Adipose tissue (tissue), 3 donors: ENCODE results near the gene VPS52. TPM values are rescaled to one million over a fixed set of nuclear protein-coding genes. Genes with fewer than 3 reads are reported as not detected.
A peak's percentile ranks its signal among the peaks of the same experiment; 100 is the strongest.

Source experiments
- H3K27ac ChIP-seq: one replicate; pipeline ENCODE4 v1.5.1; 2013; ENCODE audit warnings: low read depth, low read length
- WGBS, 3 donors: extraction: QIAGEN DNeasy Blood & Tissue Kit; methylation state at CpG; one replicate each; pipeline ENCODE4 v1.1.7; 2013; 5-methylcytosine and 5-hydroxymethylcytosine counted together
- polyA plus RNA-seq, 3 donors: library from polyadenylated mRNA; stranded (reverse); fragments of 200-250 nt; gene quantifications; one replicate each; pipeline ENCODE4 v1.2.3, GENCODE V29; 2013
- donor health status: healthy with polysubstance abuse.
- donor health status: Bipolar disorder and iron deficiency.
- donor health status: healthy.

Gene VPS52
- polyA plus RNA-seq, 3 donors = 34.7 to 40.3 (median 36.9) TPM

DNA sequence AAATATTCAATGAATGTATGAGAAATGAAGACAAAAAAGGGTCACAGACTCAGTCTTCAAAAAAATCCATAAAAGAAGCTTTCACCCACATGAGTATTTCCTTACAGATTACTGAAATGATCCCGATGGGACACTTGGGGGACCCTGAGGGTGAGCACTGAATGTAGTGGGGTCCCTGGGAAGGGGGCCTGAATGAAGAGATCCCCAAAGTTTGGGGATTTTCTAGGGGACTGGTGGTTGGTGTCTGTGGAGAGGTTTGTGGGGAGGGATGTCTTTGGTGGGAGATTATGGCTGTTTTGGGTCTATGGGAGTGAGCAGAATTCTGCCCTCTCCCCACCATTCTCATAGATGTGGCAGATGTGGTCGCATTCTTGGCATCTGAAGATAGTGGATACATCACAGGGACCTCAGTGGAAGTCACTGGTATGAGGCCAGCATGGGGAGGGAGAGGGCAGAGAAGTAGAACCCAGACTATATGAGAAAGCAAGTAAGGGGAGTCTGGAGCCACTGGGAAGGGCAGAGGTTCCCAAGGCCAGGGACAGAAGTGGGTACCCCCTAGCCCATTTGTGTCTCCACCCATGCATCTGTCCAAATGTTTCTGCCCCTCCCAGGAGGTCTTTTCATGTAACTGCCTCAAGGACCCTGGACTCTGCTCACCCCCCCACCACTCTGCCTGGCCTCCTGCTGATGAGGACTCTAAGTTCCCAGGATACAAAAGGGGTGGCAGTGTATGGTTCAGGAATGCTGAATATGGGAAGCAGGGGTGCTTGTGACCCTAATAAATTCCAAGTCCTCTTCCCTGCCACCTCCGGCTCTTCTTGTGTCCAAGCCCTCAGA, 65.4 kb downstream of the VPS52 start:
- no peak overlapping the region for H3K27ac ChIP-seq
- WGBS, 3 donors = 75 to 89% (median 81%) methylated on average over 3 of the region's 3 CpGs

DNA sequence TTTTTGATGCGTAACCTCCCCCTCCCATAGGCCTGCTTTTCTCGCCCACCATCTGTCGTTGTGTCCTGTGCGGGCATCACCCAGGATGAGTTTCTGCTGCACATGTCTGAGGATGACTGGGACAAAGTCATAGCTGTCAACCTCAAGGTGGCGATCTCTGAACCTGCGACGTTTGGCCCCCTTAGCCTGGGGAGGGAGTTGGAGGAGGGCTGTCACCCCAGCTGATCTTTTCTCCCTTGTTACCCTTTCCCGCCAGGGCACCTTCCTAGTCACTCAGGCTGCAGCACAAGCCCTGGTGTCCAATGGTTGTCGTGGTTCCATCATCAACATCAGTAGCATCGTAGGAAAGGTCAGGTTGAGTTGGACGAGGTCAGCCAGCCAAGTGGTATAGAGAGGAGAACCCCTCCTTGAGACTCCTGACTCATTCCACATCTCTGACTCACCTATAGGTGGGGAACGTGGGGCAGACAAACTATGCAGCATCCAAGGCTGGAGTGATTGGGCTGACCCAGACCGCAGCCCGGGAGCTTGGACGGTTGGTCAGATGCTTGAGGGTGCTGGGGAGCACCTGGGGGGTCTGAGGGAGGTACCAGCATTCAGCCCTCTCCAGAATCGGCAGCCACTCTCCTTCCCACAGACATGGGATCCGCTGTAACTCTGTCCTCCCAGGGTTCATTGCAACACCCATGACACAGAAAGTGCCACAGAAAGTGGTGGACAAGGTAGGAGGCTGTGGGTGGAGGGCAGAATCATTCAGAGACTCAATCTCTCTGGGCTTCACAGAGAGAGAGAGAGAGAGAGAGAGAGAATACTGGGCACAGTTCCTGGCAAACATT, 66.3 kb downstream of the VPS52 start:
- 28 to 59% (median 56%) methylated on average over 17 of the region's 17 CpGs for WGBS, 3 donors
- H3K27ac ChIP-seq = no peak overlapping the region

- 0 to 2% (median 1%) methylated on average over 48 of the region's 48 CpGs for WGBS, 3 donors
- H3K27ac ChIP-seq = no peak within 1 kb of the TSS
Observed at GRCh38 chr6:33204415-33205190, 67.1 kb downstream of the VPS52 start, which contains the start of gene HSD17B8. HSD17B8 (plus strand) TSS chr6:33204655; CDS start chr6:33204669, 14 bp downstream.

DNA sequence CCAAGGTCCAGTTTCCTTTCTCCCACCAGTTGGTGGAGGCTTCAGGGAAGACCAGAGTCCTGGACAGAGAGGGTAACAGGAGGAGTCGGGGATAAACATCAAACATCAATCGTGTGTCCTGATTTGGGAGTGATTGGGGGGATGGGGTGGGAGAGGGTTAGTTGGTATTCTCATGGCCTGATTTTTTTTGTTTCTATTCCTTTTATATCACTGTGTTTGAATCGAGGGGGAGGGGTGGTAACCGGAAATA, 67.6 kb downstream of the VPS52 start:
- no peak overlapping the region for H3K27ac ChIP-seq
- WGBS, 3 donors = 3 to 5% (median 4%) methylated on average over 4 of the region's 4 CpGs

DNA sequence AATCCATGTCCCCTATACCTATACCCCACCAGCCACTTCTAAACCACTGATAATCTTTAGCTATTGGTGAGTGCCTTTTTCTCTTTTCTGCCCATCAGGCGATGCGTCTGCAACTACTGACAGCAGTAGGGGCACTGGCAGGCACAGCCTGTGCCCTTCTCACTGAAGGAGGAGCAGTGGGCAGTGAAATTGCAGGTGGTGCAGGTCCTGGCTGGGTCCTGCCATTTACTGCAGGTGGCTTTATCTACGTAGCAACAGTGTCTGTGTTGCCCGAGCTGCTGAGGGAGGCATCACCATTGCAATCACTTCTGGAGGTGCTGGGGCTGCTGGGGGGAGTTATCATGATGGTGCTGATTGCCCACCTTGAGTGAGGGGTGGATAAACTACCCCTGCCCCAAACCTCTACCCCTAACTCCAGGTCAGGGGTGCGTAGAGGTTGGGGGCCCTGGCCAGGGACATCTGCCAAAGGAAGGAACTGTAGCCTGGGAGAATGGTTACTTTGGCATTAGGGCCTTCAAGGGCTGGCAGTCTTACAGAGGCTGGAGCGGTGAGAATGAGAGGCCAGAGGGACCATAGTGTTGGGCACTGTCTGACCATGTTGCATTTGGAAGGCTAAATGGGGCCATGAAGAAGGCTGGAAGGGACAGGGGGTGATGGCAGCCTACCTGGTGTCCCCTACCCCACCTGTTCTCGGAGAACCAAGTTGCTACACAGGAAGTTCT, 68.1 kb downstream of the VPS52 start:
- 73 to 86% (median 83%) methylated on average over 7 of the region's 7 CpGs for WGBS, 3 donors
- H3K27ac ChIP-seq = no peak overlapping the region

GRCh38 chr6:33202799-33203198, 68.9 kb downstream of the VPS52 start:
- 79 to 90% (median 88%) methylated on average over 6 of the region's 6 CpGs for WGBS, 3 donors
- H3K27ac ChIP-seq = no peak overlapping the region

GRCh38 chr6:33201935-33202334, 69.7 kb downstream of the VPS52 start:
- WGBS, 3 donors = 46 to 83% (median 81%) methylated on average over 6 of the region's 6 CpGs
- no peak overlapping the region for H3K27ac ChIP-seq

DNA sequence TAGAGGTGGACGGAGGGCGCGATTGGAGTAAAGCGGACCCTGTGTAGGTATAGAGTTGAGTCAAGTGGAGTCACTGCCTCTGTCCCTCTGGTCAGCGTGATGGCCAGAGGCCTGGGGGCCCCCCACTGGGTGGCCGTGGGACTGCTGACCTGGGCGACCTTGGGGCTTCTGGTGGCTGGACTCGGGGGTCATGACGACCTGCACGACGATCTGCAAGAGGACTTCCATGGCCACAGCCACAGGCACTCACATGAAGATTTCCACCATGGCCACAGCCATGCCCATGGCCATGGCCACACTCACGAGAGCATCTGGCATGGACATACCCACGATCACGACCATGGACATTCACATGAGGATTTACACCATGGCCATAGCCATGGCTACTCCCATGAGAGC, 70.5 kb downstream of the VPS52 start:
- 1 to 4% (median 2%) methylated on average over 13 to 14 of the region's 14 CpGs for WGBS, 3 donors
- H3K27ac ChIP-seq = peak overlapping the region; percentile 59

Other genes with a start within 250 kb of the VPS52 start
- gene HLA-DPA1, start 198.2 kb downstream of the VPS52 start, polyA plus RNA-seq = 10 to 100 TPM; 10.4 to 50.7 (median 20.9) TPM
- gene HLA-DPB1, start 195.9 kb downstream of the VPS52 start, polyA plus RNA-seq = 10 to 100 TPM; 26.1 to 49.8 (median 48.0) TPM
- gene COL11A2, start 79.4 kb downstream of the VPS52 start, polyA plus RNA-seq = 1 to 10 TPM in 1 of 3 donors, under 1 TPM in 2; 0.28 to 2.6 (median 0.88) TPM
- 10 to 100 TPM; 22.7 to 31.3 (median 29.6) TPM for gene RXRB, start 71.2 kb downstream of the VPS52 start, polyA plus RNA-seq
- gene SLC39A7, start 71.0 kb downstream of the VPS52 start, polyA plus RNA-seq = 100 to 1,000 TPM in 1 of 3 donors, 10 to 100 TPM in 2; 51.4 to 112 (median 72.1) TPM
- 10 to 100 TPM in 2 of 3 donors, 1 to 10 TPM in 1; 5.7 to 51.7 (median 14.4) TPM for gene HSD17B8, start 67.2 kb downstream of the VPS52 start, polyA plus RNA-seq
- 10 to 100 TPM; 23.7 to 42.5 (median 40.5) TPM for gene RING1, start 63.4 kb downstream of the VPS52 start, polyA plus RNA-seq
- 1,000 to 10,000 TPM; 3,971 to 5,636 (median 5,545) TPM for gene RPS18, start 199 bp upstream of the VPS52 start, polyA plus RNA-seq
- gene B3GALT4, start 5.2 kb upstream of the VPS52 start, polyA plus RNA-seq = 1 to 10 TPM; 4.0 to 9.3 (median 8.5) TPM
- gene WDR46, start 17.4 kb upstream of the VPS52 start, polyA plus RNA-seq = 10 to 100 TPM; 27.5 to 47.4 (median 42.7) TPM
- 100 to 1,000 TPM in 1 of 3 donors, 10 to 100 TPM in 2; 47.0 to 131 (median 77.7) TPM for gene PFDN6, start 17.7 kb upstream of the VPS52 start, polyA plus RNA-seq
- gene RGL2, start 27.1 kb upstream of the VPS52 start, polyA plus RNA-seq = 10 to 100 TPM; 33.1 to 64.3 (median 49.0) TPM
- gene TAPBP, start 42.2 kb upstream of the VPS52 start, polyA plus RNA-seq = 10 to 100 TPM; 14.2 to 29.9 (median 26.3) TPM
- gene ZBTB22, start 45.9 kb upstream of the VPS52 start, polyA plus RNA-seq = 10 to 100 TPM in 2 of 3 donors, 1 to 10 TPM in 1; 8.9 to 13.5 (median 13.4) TPM
- 10 to 100 TPM; 19.6 to 35.4 (median 34.0) TPM for gene DAXX, start 51.1 kb upstream of the VPS52 start, polyA plus RNA-seq
- under 1 TPM; 0.55 to 0.56 (median 0.56) TPM for gene KIFC1, start 119.9 kb upstream of the VPS52 start, polyA plus RNA-seq
- 100 to 1,000 TPM in 1 of 3 donors, 10 to 100 TPM in 2; 52.3 to 106 (median 73.9) TPM for gene PHF1, start 139.1 kb upstream of the VPS52 start, polyA plus RNA-seq
- gene CUTA, start 146.2 kb upstream of the VPS52 start, polyA plus RNA-seq = 100 to 1,000 TPM; 123 to 153 (median 148) TPM
- 10 to 100 TPM in 1 of 3 donors, 1 to 10 TPM in 2; 4.2 to 16.1 (median 7.2) TPM for gene SYNGAP1, start 148.2 kb upstream of the VPS52 start, polyA plus RNA-seq
- 1 to 10 TPM in 2 of 3 donors, under 1 TPM in 1; 0.79 to 3.1 (median 1.8) TPM for gene ZBTB9, start 182.7 kb upstream of the VPS52 start, polyA plus RNA-seq